GM21737 (cell line): ENCODE data around the gene KCNIP4.

ENCODE experiments used
- ATAC-seq: cut with Tn5 transposase; IDR thresholded peaks from one replicate; pipeline ENCODE4 v1.9.1; 2021; ENCODE audit warnings: mild to moderate bottlenecking, moderate library complexity; ENCODE audit not compliant: unreplicated experiment

The KCNIP4 gene

GRCh38 chr4:21001490-21001889, 947.1 kb downstream of the KCNIP4 start:
- no peak for ATAC-seq

- no peak for ATAC-seq
Measured at GRCh38 chr4:20997886-20998285, 950.7 kb downstream of the KCNIP4 start.

GRCh38 chr4:20995610-20996009, 953.0 kb downstream of the KCNIP4 start:
- no peak for ATAC-seq

- no peak for ATAC-seq
Measured at GRCh38 chr4:20995015-20995414, 953.6 kb downstream of the KCNIP4 start.

- ATAC-seq = no peak
Measured at GRCh38 chr4:20992002-20992401, 956.6 kb downstream of the KCNIP4 start.

- no peak for ATAC-seq
Measured at GRCh38 chr4:20987191-20987590, 961.4 kb downstream of the KCNIP4 start.

GRCh38 chr4:20984576-20984836, 964.1 kb downstream of the KCNIP4 start:
- no peak for ATAC-seq

- ATAC-seq = no peak
Measured at GRCh38 chr4:20983763-20984575, 964.6 kb downstream of the KCNIP4 start.

GRCh38 chr4:20982544-20982943, 966.0 kb downstream of the KCNIP4 start:
- no peak for ATAC-seq

GRCh38 chr4:20960291-20960690, 988.3 kb downstream of the KCNIP4 start:
- ATAC-seq = no peak

- ATAC-seq = no peak
Measured at GRCh38 chr4:20954541-20954940, 994.0 kb downstream of the KCNIP4 start.

- ATAC-seq = no peak
Measured at GRCh38 chr4:20944961-20945360, 1003.6 kb downstream of the KCNIP4 start.

- no peak for ATAC-seq
Measured at GRCh38 chr4:20944451-20944850, 1004.1 kb downstream of the KCNIP4 start.

GRCh38 chr4:20938204-20938603, 1010.4 kb downstream of the KCNIP4 start:
- no peak for ATAC-seq

GRCh38 chr4:20926529-20926928, 1022.0 kb downstream of the KCNIP4 start:
- no peak for ATAC-seq

GRCh38 chr4:20925176-20925575, 1023.4 kb downstream of the KCNIP4 start:
- ATAC-seq = no peak

- no peak for ATAC-seq
Measured at GRCh38 chr4:20922962-20923361, 1025.6 kb downstream of the KCNIP4 start.

- no peak for ATAC-seq
Measured at GRCh38 chr4:20916106-20916505, 1032.5 kb downstream of the KCNIP4 start.

GRCh38 chr4:20904966-20905365, 1043.6 kb downstream of the KCNIP4 start:
- ATAC-seq = no peak

GRCh38 chr4:20901851-20902250, 1046.7 kb downstream of the KCNIP4 start:
- ATAC-seq = no peak

GRCh38 chr4:20899591-20899990, 1049.0 kb downstream of the KCNIP4 start:
- ATAC-seq = no peak

- no peak for ATAC-seq
Measured at GRCh38 chr4:20895988-20896387, 1052.6 kb downstream of the KCNIP4 start.

GRCh38 chr4:20895208-20895607, 1053.4 kb downstream of the KCNIP4 start:
- no peak for ATAC-seq
